Colonic mucosa (tissue), 4 donors: Measurements from ENCODE around the gene ATG4D. TPM values are rescaled to one million over a fixed set of nuclear protein-coding genes. Genes with fewer than 3 reads are reported as not detected.
"Not testable (repeated sequence)": the region's sequence is repeated elsewhere in the genome, so short reads cannot be mapped to it uniquely, and the experiment has no call there.

Experiments
- DNase-seq: peaks from one replicate; pipeline ENCODE4 v3.0.0-alpha.2; 2020
- H3K27ac ChIP-seq: fragments of 200-600 bp; one replicate; pipeline ENCODE4 v1.8.0; 2021
- H3K27me3 ChIP-seq: fragments of 200-600 bp; one replicate; pipeline ENCODE4 v1.8.0; 2021
- H3K36me3 ChIP-seq: fragments of 200-600 bp; one replicate; pipeline ENCODE4 v1.8.0; 2021
- H3K4me1 ChIP-seq: fragments of 200-600 bp; one replicate; pipeline ENCODE4 v1.8.0; 2021; ENCODE audit warnings: mild to moderate bottlenecking
- H3K4me3 ChIP-seq: fragments of 200-600 bp; one replicate; pipeline ENCODE4 v1.8.0; 2021
- H3K9ac ChIP-seq, 2 donors: one replicate each; pipeline ENCODE4 v1.7.0; 2013; ENCODE audit warnings: control low read depth in 2 of 2, low read depth in 2 of 2, low read length in 2 of 2
- H3K9me3 ChIP-seq: fragments of 200-600 bp; one replicate; pipeline ENCODE4 v1.8.0; 2021
- intact Hi-C: fragments of 100-400 bp; cut with DNase I; formaldehyde crosslinking; loops from one replicate; pipeline ENCODE4 v1.14.1; 2022
- total RNA-seq, 2 donors: library from RNA; stranded (reverse); fragmentation: NEBNext Ultra II Directional in 1 of 2; extraction: Animal tissue kit (Norgen Biotek cat#: 25700) in 1 of 2; gene quantifications; one replicate each; pipeline ENCODE4 v1.2.1, GENCODE V29; 2021
- TF ChIP-seq, protein P1 (sequence below): fragments of 200-600 bp; IDR thresholded peaks from one replicate; pipeline ENCODE4 v1.8.0; 2022; ENCODE audit warnings: antibody characterized with exemption, mild to moderate bottlenecking
- donor health status: healthy.
- donor health status: DM: no; HTN: no; CAD: no.
- donor health status: DM: no; HTN: no; CAD: no.

The ATG4D gene
- total RNA-seq, 2 donors from 2014 or later, result 69.0 to 89.9 TPM

DNA sequence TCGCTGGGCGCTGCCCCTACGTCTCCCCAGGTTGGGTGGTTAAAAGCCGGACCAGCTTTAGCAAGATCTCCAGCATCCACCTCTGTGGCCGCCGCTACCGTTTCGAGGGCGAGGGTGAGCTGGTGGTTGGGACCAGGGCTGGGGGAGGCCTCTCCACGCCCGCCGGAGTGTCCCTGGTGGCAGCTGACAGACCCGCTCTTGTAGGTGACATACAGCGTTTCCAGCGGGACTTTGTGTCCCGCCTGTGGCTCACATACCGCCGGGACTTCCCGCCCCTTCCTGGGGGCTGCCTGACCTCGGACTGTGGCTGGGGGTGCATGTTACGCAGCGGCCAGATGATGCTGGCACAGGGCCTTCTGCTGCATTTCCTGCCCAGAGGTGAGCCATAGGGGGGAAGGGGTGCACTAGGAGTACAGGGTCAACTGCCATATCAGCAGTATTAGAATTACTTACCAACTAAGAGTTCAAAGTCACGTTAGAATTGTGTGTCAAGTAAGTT is 1.1 kb downstream of the ATG4D start:
- Histone ChIP-seq H3K27me3 (no peaks in the 10 kb centered on the region), H3K9ac (peak overlapping the region; percentile 86 to 93), H3K4me3 (peak overlapping the region; percentile 99), H3K36me3 (peaks cover 7% of the 10 kb centered on the region), H3K27ac (peak overlapping the region; percentile 89), H3K9me3 (no peaks in the 10 kb centered on the region), H3K4me1 (peaks cover 8% of the 10 kb centered on the region)
- TF ChIP-seq, protein P1, sequence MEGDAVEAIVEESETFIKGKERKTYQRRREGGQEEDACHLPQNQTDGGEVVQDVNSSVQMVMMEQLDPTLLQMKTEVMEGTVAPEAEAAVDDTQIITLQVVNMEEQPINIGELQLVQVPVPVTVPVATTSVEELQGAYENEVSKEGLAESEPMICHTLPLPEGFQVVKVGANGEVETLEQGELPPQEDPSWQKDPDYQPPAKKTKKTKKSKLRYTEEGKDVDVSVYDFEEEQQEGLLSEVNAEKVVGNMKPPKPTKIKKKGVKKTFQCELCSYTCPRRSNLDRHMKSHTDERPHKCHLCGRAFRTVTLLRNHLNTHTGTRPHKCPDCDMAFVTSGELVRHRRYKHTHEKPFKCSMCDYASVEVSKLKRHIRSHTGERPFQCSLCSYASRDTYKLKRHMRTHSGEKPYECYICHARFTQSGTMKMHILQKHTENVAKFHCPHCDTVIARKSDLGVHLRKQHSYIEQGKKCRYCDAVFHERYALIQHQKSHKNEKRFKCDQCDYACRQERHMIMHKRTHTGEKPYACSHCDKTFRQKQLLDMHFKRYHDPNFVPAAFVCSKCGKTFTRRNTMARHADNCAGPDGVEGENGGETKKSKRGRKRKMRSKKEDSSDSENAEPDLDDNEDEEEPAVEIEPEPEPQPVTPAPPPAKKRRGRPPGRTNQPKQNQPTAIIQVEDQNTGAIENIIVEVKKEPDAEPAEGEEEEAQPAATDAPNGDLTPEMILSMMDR, result no peak
- intact Hi-C loops, result no loop called here
- DNase-seq, result peak; percentile 25

DNA sequence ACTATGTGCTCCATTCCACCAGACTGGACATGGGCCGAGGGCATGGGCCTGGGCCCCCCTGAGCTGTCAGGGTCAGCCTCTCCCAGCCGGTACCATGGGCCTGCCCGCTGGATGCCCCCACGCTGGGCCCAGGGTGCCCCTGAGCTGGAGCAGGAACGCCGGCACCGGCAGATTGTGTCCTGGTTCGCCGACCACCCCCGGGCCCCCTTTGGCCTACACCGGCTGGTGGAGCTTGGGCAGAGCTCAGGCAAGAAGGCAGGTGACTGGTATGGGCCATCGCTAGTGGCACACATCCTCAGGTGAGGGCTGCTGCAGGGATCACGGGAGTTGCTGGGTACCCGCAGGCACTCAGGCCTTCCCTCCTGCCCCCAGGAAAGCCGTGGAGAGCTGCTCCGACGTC is 3.1 kb downstream of the ATG4D start:
- intact Hi-C loops, result no loop called here
- H3K27ac ChIP-seq, result no peak overlapping the region
- no peak for DNase-seq
- TF ChIP-seq, protein P1, result no peak
- no peak overlapping the region for H3K9ac ChIP-seq
- H3K9me3 ChIP-seq, result no peaks in the 10 kb centered on the region
- peaks cover 8% of the 10 kb centered on the region for H3K4me1 ChIP-seq
- no peak overlapping the region for H3K4me3 ChIP-seq
- peaks cover 14% of the 10 kb centered on the region for H3K36me3 ChIP-seq
- H3K27me3 ChIP-seq, result no peaks in the 10 kb centered on the region

DNA sequence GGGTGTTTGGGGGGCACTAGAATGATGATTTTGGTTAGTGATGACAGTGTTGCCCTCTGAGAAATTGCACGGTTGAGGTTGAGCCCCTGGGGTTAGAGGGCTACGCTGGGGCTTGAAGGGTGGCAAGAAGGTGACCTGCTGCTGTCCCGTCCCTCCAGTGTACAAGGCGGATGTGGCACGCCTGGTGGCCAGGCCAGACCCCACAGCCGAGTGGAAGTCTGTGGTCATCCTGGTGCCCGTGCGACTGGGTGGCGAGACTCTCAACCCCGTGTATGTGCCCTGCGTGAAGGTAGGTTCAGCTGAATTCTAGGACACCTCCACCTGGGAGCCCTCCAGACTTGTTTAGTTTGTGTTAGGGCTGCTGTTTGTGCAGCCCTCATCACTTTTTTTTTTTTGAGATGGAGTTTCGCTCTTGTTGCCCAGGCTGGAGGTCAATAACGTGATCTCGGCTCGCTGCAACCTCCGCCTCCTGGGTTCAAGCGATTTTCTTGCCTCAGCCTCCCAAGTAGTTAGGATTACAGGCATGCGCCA is 5.1 kb downstream of the ATG4D start:
- peaks cover 9% of the 10 kb centered on the region for H3K4me1 ChIP-seq

DNA sequence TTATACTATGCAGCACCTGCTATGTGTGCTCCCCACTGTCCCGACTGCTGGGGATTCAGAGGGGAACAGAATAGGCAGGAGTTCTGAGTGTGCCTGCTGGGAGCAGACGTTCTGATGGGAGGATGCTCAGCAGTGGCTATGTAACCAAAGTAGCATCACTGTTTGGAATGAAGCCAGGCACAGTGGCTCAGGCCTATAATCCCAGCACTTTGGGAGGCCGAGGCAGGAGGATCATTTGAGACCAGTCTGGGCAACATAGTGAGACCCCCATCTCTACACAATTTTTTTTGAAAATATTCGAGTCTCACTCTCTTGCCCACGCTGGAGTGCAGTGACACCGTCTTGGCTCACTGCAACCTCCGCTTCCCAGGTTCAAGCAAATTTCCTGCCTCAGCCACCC is 6.0 kb downstream of the ATG4D start:
- Histone ChIP-seq H3K9me3 (no peaks in the 10 kb centered on the region), H3K9ac (no peak overlapping the region), H3K4me1 (peaks cover 8% of the 10 kb centered on the region), H3K36me3 (peaks cover 14% of the 10 kb centered on the region), H3K27me3 (no peaks in the 10 kb centered on the region), H3K27ac (no peak overlapping the region), H3K4me3 (no peak overlapping the region)
- intact Hi-C loops, result no loop called here
- DNase-seq, result no peak
- TF ChIP-seq, protein P1, result no peak

More for the DNA sequence above, 5.1 kb downstream of the ATG4D start:
- intact Hi-C loops, result no loop called here
- no peak overlapping the region for H3K27ac ChIP-seq
- no peaks in the 10 kb centered on the region for H3K27me3 ChIP-seq
- TF ChIP-seq, protein P1, result no peak
- no peak overlapping the region for H3K9ac ChIP-seq
- no peak for DNase-seq
- peaks cover 14% of the 10 kb centered on the region for H3K36me3 ChIP-seq
- H3K4me3 ChIP-seq, result no peak overlapping the region
- no peaks in the 10 kb centered on the region for H3K9me3 ChIP-seq

DNA sequence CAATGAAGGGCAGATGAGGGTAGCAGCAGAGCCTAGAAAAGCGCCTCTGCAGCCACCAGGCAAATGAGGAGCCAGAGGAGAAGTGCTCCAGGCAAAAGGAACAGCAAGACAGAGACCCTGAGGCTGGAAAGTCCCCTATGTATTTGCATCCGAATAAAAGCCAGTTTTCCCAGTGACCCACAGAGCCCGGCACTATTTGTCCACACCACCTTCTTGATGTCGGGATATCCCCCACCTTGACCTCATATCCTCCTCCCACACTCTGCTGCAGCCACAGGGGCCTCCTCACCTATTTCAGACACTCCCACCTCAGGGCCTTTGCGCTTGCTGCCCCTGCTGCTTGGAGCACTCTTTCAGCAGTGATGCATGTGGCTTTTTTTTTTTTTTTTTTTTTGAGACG is 6.6 kb downstream of the ATG4D start:
- no peaks in the 10 kb centered on the region for H3K27me3 ChIP-seq
- TF ChIP-seq, protein P1, result no peak
- DNase-seq, result no peak
- peaks cover 14% of the 10 kb centered on the region for H3K36me3 ChIP-seq
- intact Hi-C loops, result no loop called here
- H3K4me1 ChIP-seq, result peaks cover 5% of the 10 kb centered on the region
- H3K9me3 ChIP-seq, result no peaks in the 10 kb centered on the region
- no peak overlapping the region for H3K27ac ChIP-seq
- H3K4me3 ChIP-seq, result no peak overlapping the region
- peak overlapping the region in 1 of 2 donors; percentile 12 for H3K9ac ChIP-seq

DNA sequence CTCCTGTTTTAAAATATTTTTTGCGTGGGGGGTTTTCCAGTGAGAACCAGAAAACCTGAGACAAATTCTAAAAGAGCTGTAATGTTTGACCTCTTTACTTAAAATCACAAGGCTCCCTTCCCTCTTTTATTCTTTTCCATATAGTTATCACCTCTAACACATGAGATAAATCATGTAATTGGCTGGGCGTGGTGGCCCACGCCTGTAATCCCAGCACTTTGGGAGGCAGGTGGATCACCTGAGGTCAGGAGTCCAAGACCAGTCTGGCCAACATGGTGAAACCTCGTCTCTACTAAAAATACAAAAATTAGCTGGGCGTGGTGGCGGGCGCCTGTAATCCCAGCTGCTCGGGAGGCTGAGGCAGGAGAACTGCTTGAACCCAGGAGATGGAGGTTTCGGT is 7.3 kb downstream of the ATG4D start:
- intact Hi-C loops, H3K4me1 ChIP-seq: not testable (repeated sequence)
- DNase-seq, result peak; percentile 65

More for the DNA sequence above, 7.3 kb downstream of the ATG4D start:
- not testable (repeated sequence) for H3K9ac ChIP-seq, H3K27ac ChIP-seq, H3K9me3 ChIP-seq, H3K27me3 ChIP-seq, H3K4me3 ChIP-seq
- peaks cover 14% of the 10 kb centered on the region for H3K36me3 ChIP-seq
